Panc1 (cell line): Measurements from ENCODE around the gene MALAT1.
A peak's percentile ranks its signal among the peaks of the same experiment; 100 is the strongest.

Experiments
- POLR2AphosphoS5 ChIP-seq: IDR thresholded peaks from 2 replicates; pipeline ENCODE4 v1.6.1; 2012; ENCODE audit warnings: mild to moderate bottlenecking, low read depth, low read length, moderate library complexity
- TCF7L2 ChIP-seq: IDR thresholded peaks from 2 replicates; pipeline ENCODE4 v1.6.1; 2011; ENCODE audit warnings: mild to moderate bottlenecking, low read depth, low read length, inconsistent platforms
- TF ChIP-seq, protein P1 (sequence below): fragments of 450-650 bp; IDR thresholded peaks from 2 replicates; pipeline ENCODE4 v1.5.1; 2017; ENCODE audit warnings: mild to moderate bottlenecking

DNA sequence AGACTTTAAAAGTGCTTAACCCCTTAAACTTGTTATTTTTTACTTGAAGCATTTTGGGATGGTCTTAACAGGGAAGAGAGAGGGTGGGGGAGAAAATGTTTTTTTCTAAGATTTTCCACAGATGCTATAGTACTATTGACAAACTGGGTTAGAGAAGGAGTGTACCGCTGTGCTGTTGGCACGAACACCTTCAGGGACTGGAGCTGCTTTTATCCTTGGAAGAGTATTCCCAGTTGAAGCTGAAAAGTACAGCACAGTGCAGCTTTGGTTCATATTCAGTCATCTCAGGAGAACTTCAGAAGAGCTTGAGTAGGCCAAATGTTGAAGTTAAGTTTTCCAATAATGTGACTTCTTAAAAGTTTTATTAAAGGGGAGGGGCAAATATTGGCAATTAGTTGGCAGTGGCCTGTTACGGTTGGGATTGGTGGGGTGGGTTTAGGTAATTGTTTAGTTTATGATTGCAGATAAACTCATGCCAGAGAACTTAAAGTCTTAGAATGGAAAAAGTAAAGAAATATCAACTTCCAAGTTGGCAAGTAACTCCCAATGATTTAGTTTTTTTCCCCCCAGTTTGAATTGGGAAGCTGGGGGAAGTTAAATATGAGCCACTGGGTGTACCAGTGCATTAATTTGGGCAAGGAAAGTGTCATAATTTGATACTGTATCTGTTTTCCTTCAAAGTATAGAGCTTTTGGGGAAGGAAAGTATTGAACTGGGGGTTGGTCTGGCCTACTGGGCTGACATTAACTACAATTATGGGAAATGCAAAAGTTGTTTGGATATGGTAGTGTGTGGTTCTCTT lies 2.8 kb downstream of the MALAT1 start:
- TF ChIP-seq POLR2AphosphoS5: peak; percentile 84
- TF ChIP-seq, protein P1, sequence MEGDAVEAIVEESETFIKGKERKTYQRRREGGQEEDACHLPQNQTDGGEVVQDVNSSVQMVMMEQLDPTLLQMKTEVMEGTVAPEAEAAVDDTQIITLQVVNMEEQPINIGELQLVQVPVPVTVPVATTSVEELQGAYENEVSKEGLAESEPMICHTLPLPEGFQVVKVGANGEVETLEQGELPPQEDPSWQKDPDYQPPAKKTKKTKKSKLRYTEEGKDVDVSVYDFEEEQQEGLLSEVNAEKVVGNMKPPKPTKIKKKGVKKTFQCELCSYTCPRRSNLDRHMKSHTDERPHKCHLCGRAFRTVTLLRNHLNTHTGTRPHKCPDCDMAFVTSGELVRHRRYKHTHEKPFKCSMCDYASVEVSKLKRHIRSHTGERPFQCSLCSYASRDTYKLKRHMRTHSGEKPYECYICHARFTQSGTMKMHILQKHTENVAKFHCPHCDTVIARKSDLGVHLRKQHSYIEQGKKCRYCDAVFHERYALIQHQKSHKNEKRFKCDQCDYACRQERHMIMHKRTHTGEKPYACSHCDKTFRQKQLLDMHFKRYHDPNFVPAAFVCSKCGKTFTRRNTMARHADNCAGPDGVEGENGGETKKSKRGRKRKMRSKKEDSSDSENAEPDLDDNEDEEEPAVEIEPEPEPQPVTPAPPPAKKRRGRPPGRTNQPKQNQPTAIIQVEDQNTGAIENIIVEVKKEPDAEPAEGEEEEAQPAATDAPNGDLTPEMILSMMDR: no peak
- TF ChIP-seq TCF7L2: no peak
